Thoracic aorta (tissue), 2 donors: ENCODE data around the gene S100A5. TPM values are rescaled to one million over a fixed set of nuclear protein-coding genes. Genes with fewer than 3 reads are reported as not detected.

Experiments used
- ATAC-seq: fragments of 150-250 bp; one replicate; pipeline ENCODE4 v1.8.0; 2017; ENCODE audit warnings: low read depth; ENCODE audit not compliant: insufficient number of reproducible peaks, low FRiP score
- DNase-seq: peaks from one replicate; pipeline ENCODE4 v3.0.0-alpha.2; 2020; ENCODE audit warnings: low spot score
- H3K27ac ChIP-seq, 2 donors: fragments of 200-600 bp; sonication (generic); 1 replicate in 1 of 2; 2 replicates in 1 of 2; pipeline ENCODE4 v1.5.1; 2016; ENCODE audit warnings: mild to moderate bottlenecking in 2 of 2, moderate library complexity in 2 of 2
- H3K27me3 ChIP-seq: fragments of 200-600 bp; sonication (generic); replicated peaks from 2 replicates; pipeline ENCODE4 v1.6.0; 2016; ENCODE audit warnings: mild to moderate bottlenecking; ENCODE audit not compliant: insufficient read depth
- H3K36me3 ChIP-seq: fragments of 200-600 bp; sonication (generic); one replicate; pipeline ENCODE4 v1.5.1; 2016
- H3K4me1 ChIP-seq, 2 donors: fragments of 200-600 bp; sonication (generic); 1 replicate in 1 of 2; 2 replicates in 1 of 2; pipeline versions ENCODE4 v1.5.1 to v1.6.0; 2016; ENCODE audit warnings: low read depth in 2 of 2, mild to moderate bottlenecking in 1 of 2; ENCODE audit not compliant: control insufficient read depth in 1 of 2
- H3K4me3 ChIP-seq: fragments of 200-600 bp; sonication (generic); 2 replicates; pipeline ENCODE4 v1.5.1; 2016; ENCODE audit warnings: mild to moderate bottlenecking
- H3K9me3 ChIP-seq: fragments of 200-600 bp; sonication (generic); 2 replicates; pipeline ENCODE4 v1.5.1; 2016
- CTCF ChIP-seq: fragments of 200-600 bp; sonication (generic); IDR thresholded peaks from one replicate; pipeline ENCODE4 v1.5.1; 2019; ENCODE audit warnings: antibody characterized with exemption
- total RNA-seq, 2 donors: library from RNA; depleted of rRNA; stranded (reverse); fragments of >200 nt; gene quantifications; one replicate each; pipeline versions ENCODE4 v1.1.0 to v1.2.3, GENCODE V29; 2016

Gene S100A5
- total RNA-seq, 2 donors from 2014 or later = not detected

GRCh38 chr1:153495536-153495935 is 45.2 kb downstream of the S100A5 start:
- Histone ChIP-seq H3K27ac (peak overlapping the region; percentile 39 to 62), H3K36me3 (no peaks in the 10 kb centered on the region), H3K4me3 (no peak overlapping the region), H3K9me3 (no peaks in the 10 kb centered on the region), H3K27me3 (no peaks in the 10 kb centered on the region), H3K4me1 (peaks cover 12 to 64% of the 10 kb centered on the region in 2 donors)
- DNase-seq (no peak), ATAC-seq (no peak)
- no peak for TF ChIP-seq CTCF

DNA sequence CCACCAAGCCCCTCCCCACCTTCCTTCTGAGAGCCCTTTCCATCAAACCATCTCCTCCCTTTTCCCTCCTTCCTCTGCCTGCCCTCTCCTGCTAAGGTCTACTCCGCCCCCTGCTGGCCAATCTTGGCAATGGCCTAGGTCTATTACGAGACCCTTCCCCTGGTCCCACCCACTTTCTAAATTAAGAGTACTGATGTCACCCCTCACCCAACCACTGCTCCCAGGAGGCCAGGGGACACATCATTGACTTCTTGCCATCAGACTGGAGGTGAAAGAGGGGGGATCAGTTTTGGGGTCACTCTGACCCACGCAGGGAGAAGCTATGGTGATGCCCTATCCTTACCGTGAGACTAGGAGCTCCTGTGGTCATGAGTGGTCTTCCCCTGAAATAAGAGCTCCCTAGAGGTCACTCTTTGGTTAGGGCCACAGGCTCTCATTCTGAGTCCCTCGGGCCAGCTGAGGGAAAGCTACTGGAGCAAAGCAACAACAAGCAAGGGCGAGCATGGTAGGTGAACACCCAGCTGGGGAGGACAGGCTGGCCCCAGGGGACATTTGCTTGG is 45.7 kb downstream of the S100A5 start:
- Histone ChIP-seq H3K4me1 (peaks cover 14 to 69% of the 10 kb centered on the region in 2 donors), H3K9me3 (no peaks in the 10 kb centered on the region), H3K4me3 (no peak overlapping the region), H3K27me3 (no peaks in the 10 kb centered on the region), H3K27ac (peak overlapping the region; percentile 39 to 62), H3K36me3 (no peaks in the 10 kb centered on the region)
- no peak for ATAC-seq
- peak; percentile 72 for DNase-seq
- peak; percentile 95 for TF ChIP-seq CTCF

- Histone ChIP-seq H3K36me3 (no peaks in the 10 kb centered on the region), H3K9me3 (no peaks in the 10 kb centered on the region), H3K27me3 (no peaks in the 10 kb centered on the region), H3K27ac (peak overlapping the region; percentile 90 to 95), H3K4me3 (no peak overlapping the region), H3K4me1 (peaks cover 26 to 70% of the 10 kb centered on the region in 2 donors)
- ATAC-seq = no peak
- no peak for TF ChIP-seq CTCF
- DNase-seq = no peak
These were observed 47.3 kb downstream of the S100A5 start for GRCh38 chr1:153493343-153493960.

- peak; percentile 74 for DNase-seq
- no peak for TF ChIP-seq CTCF
- H3K4me1 ChIP-seq = peaks cover 29 to 77% of the 10 kb centered on the region in 2 donors
- H3K4me3 ChIP-seq = peak overlapping the region; percentile 36
- H3K36me3 ChIP-seq = no peaks in the 10 kb centered on the region
- no peaks in the 10 kb centered on the region for H3K27me3 ChIP-seq
- no peaks in the 10 kb centered on the region for H3K9me3 ChIP-seq
- peak overlapping the region; percentile 90 to 95 for H3K27ac ChIP-seq
- peak; percentile 83 for ATAC-seq
These were observed 50.3 kb downstream of the S100A5 start for GRCh38 chr1:153490272-153491051.

- Histone ChIP-seq H3K36me3 (no peaks in the 10 kb centered on the region), H3K9me3 (no peaks in the 10 kb centered on the region), H3K27me3 (no peaks in the 10 kb centered on the region), H3K4me3 (no peak overlapping the region), H3K27ac (peak overlapping the region; percentile 90 to 95), H3K4me1 (peaks cover 25 to 65% of the 10 kb centered on the region in 2 donors)
- ATAC-seq = peak; percentile 83
- no peak for TF ChIP-seq CTCF
- peak; percentile 68 for DNase-seq
These were observed 52.0 kb downstream of the S100A5 start for GRCh38 chr1:153488731-153489130.
